NCI-H82 (cell line): ENCODE data around the gene KBTBD12.

Source experiments
- DNase-seq: peaks from one replicate; lab custom pipeline; 2025; lab: John Stamatoyannopoulos, UW

Gene KBTBD12

GRCh38 chr3:128014548-128014947, 99.5 kb downstream of the KBTBD12 start:
- no peak for DNase-seq

DNA sequence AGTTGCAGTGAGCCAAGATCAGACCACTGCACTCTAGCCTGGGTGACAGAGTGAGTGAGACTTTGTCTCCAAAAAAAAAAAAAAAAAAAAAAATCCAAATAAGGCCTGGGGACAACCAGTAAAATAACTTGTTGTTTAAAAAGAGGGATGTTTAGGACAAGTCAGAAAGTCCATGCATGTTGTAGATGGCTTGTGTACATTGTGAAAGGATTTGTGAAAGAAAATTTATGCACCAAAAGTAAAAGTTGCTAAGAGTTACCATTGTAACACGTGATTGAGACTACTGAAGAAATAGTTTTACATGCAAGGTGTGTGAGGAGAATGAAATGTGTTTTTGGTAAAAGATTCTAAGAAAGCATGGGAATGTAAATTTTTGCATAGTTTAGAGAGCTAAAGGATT, 101.5 kb downstream of the KBTBD12 start:
- no peak for DNase-seq

DNA sequence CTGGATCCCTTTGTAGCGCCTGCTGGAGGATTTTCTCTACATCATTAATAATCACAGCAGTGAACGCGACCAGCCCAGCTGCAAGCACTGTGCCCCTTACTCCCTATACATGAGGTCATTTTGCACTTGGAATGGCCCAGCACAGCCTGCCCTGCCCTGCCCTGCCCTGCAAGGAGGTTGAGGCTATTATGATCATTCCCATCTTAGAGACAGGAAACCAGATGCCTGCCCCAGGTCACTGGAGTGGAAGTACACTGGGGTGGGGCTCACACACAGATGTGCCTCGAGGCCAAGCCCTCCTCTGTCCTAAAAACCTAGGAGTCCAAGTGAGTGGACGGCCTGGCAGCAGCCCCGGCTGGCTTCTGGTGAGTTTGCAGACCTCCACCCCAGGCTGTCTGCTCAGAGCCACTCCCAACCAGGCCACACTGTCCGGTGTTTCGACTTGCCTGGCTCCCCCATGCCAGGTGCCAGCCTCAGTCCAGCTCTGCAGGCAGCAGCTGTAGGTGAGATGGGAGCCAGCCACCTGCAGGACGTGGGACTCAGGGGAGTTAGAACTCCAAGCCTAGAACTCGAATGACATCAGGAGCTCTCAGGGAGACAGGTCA, 106.8 kb downstream of the KBTBD12 start:
- no peak for DNase-seq

- DNase-seq: no peak
These were observed 118.1 kb downstream of the KBTBD12 start for GRCh38 chr3:128033102-128033501.

DNA sequence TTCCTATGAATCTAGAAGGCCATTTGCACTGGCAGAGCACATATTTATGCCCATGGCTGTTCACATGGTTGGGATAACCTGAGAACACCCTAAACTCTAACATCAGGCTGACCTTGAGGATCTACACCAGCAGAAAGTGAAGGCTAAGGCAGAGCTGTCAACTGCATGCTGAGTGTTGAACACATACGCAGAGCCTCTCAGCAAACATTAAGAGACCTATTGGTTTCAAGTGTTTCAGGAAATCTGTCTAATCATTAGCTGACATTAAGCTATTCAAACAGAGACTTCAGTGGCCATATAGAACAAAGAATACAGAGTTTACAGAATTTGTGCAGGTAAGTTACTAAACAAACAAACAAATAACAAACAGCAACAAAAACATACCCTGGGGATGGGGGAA, 121.1 kb downstream of the KBTBD12 start:
- DNase-seq: no peak
